Thyroid gland (tissue), 4 donors: ENCODE measurements around the gene AK8. TPM values are rescaled to one million over a fixed set of nuclear protein-coding genes. Genes with fewer than 3 reads are reported as not detected.

ENCODE experiments used
- DNase-seq, 2 donors: peaks; one replicate each; pipeline ENCODE4 v3.0.0-alpha.2; 2019
- H3K27ac ChIP-seq, 3 donors: fragments of 200-600 bp; sonication (generic); 1 replicate in 2 of 3; 2 replicates in 1 of 3; pipeline ENCODE4 v1.5.1; 2016 to 2019; ENCODE audit warnings: mild to moderate bottlenecking in 1 of 3, moderate library complexity in 1 of 3
- H3K27me3 ChIP-seq: fragments of 200-600 bp; sonication (generic); one replicate; pipeline ENCODE4 v1.5.1; 2019
- H3K36me3 ChIP-seq, 2 donors: fragments of 200-600 bp; sonication (generic); one replicate each; pipeline ENCODE4 v1.5.1; 2016 to 2019
- H3K4me1 ChIP-seq, 2 donors: fragments of 200-600 bp; sonication (generic); one replicate each; pipeline ENCODE4 v1.5.1; 2017 to 2019
- H3K4me3 ChIP-seq, 3 donors: fragments of 200-600 bp; sonication (generic); replicated peaks in 1 of 3; 1 replicate in 2 of 3; 2 replicates in 1 of 3; pipeline ENCODE4 v1.5.1; 2016; ENCODE audit warnings: mild to moderate bottlenecking in 1 of 3
- H3K9me3 ChIP-seq: fragments of 200-600 bp; sonication (generic); one replicate; pipeline ENCODE4 v1.5.1; 2017
- POLR2A ChIP-seq, 2 donors: fragments of 450-650 bp; IDR thresholded peaks; one replicate each; pipeline ENCODE4 v1.6.1; 2017; ENCODE audit warnings: antibody characterized with exemption in 2 of 2, mild to moderate bottlenecking in 2 of 2, moderate library complexity in 1 of 2
- whole genome bisulfite sequencing, 2 donors: methylation state at CpG; one replicate each; pipeline ENCODE4 v1.1.5; 2017; 5-methylcytosine and 5-hydroxymethylcytosine counted together
- intact Hi-C: fragments of 100-400 bp; cut with DNase I; formaldehyde crosslinking; loops from one replicate; pipeline ENCODE4 v1.15.1; 2023
- total RNA-seq, 4 donors: library from RNA; depleted of rRNA; stranded (reverse); fragments of >200 nt; gene quantifications; one replicate each; pipeline ENCODE4 v1.2.3, GENCODE V29; 2016
- TF ChIP-seq, protein P1 (sequence below), 6 experiments: fragments of 200-600 bp in 3 of 6; fragments of 450-650 bp in 3 of 6; sonication (generic) in 3 of 6; IDR thresholded peaks; one replicate each; pipeline ENCODE4 v1.5.1; 2016 to 2019; ENCODE audit warnings: antibody characterized with exemption in 6 of 6, mild to moderate bottlenecking in 2 of 6, inconsistent platforms in 1 of 6, moderate library complexity in 1 of 6

AK8 gene
- total RNA-seq, 4 donors from 2014 or later = 5.4 to 9.9 (median 8.0) TPM

DNA sequence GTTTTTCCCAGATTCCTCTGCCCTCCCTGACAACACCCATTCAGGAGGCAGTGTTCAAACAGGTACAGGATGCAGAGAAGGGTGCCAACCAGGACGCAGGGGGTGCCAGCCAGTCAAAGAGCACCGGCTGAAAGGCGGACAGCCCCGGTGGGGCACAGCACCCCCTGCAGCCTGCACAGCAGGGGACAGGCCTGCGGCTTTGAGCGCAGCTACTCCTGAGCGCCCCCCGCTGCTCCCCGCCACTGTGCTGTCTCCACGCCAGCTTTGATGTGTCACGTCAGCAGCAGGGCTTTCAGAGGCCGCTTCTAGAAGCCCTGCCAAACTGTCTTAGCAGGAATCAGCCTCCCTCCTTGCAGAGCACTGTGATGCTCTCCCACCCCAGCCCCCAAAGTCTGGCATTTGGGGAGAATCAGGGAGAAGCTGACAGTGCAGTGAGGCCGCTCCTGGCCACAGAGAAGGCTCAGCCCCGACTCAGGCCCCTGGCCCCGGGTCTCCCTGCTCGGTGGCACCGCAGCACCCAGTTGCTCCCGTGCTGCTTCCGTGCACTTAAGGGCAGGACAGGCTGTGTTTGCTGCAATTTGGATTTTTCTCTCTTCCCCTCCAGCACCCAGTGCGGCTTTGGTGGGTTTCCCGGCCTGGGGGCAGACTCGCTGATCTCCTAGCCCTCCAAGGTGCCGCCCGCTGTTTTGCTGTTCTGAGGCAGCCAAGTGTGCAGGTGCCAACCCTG lies 20.3 kb downstream of the AK8 start:
- DNase-seq = no peak
- 76 to 77% methylated on average over 5 to 24 of the region's 24 CpGs for WGBS, 2 donors
- H3K4me1 ChIP-seq = no peaks in the 10 kb centered on the region
- H3K4me3 ChIP-seq = no peak overlapping the region
- no peaks in the 10 kb centered on the region for H3K36me3 ChIP-seq
- TF ChIP-seq POLR2A (IDR thresholded peaks at IDR 0.05) = no peak
- TF ChIP-seq, protein P1, sequence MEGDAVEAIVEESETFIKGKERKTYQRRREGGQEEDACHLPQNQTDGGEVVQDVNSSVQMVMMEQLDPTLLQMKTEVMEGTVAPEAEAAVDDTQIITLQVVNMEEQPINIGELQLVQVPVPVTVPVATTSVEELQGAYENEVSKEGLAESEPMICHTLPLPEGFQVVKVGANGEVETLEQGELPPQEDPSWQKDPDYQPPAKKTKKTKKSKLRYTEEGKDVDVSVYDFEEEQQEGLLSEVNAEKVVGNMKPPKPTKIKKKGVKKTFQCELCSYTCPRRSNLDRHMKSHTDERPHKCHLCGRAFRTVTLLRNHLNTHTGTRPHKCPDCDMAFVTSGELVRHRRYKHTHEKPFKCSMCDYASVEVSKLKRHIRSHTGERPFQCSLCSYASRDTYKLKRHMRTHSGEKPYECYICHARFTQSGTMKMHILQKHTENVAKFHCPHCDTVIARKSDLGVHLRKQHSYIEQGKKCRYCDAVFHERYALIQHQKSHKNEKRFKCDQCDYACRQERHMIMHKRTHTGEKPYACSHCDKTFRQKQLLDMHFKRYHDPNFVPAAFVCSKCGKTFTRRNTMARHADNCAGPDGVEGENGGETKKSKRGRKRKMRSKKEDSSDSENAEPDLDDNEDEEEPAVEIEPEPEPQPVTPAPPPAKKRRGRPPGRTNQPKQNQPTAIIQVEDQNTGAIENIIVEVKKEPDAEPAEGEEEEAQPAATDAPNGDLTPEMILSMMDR (IDR thresholded peaks at IDR 0.05) = no peak
- H3K27ac ChIP-seq = no peak overlapping the region
- no peaks in the 10 kb centered on the region for H3K27me3 ChIP-seq
- no peaks in the 10 kb centered on the region for H3K9me3 ChIP-seq
- intact Hi-C loops = no loop called here

DNA sequence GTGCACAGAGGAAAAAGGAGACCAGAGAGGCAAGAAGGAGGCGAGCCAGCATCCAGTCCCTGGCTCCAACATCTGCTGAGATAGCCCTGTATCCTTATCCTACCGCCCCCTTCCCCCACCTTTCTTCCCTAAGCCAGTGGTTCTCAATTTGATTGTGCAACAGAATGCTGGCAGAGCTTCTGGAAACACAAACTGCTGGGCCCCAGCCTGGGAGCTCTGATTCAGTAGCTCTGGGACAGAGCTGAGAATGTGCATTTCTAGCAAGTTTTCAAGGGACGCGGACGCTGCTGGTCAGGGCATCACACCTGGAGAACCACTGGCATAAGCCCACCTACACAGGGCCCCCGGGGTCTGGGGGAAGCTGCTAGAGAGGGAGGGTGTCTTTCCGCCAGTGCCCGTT lies 21.1 kb downstream of the AK8 start:
- Histone ChIP-seq H3K27me3 (no peaks in the 10 kb centered on the region), H3K4me3 (no peak overlapping the region), H3K9me3 (no peaks in the 10 kb centered on the region), H3K4me1 (no peaks in the 10 kb centered on the region), H3K27ac (no peak overlapping the region), H3K36me3 (no peaks in the 10 kb centered on the region)
- TF ChIP-seq POLR2A (IDR thresholded peaks at IDR 0.05) = no peak
- TF ChIP-seq, protein P1 (IDR thresholded peaks at IDR 0.05) = no peak
- DNase-seq = peak; percentile 23 to 44
- intact Hi-C loops = no loop called here
- WGBS, 2 donors = 58% methylated on average over 8 of the region's 8 CpGs

DNA sequence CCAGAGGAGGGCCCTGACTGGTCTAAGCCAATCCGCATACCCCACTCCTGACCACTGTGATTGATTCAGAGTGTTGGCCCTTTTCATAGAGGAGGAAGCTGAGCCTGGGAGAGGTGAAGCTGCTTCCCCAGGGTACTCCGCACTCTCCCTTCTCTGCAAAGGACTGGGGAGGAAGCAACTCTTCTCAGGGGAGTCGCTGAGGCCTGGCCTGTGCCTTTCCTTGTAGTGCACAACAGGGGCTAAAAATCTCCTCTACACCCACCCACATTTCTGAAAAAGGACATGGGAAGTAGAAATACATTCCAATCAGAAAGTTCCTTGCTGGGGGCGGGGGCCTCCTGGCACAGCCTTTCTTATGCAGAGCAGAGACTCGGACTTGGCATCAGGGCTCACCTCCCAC lies 22.2 kb downstream of the AK8 start:
- no peak overlapping the region for H3K4me3 ChIP-seq
- 81 to 92% methylated on average over 5 of the region's 5 CpGs for WGBS, 2 donors
- no peaks in the 10 kb centered on the region for H3K4me1 ChIP-seq
- H3K27ac ChIP-seq = no peak overlapping the region
- no peaks in the 10 kb centered on the region for H3K9me3 ChIP-seq
- H3K27me3 ChIP-seq = no peaks in the 10 kb centered on the region
- intact Hi-C loops = no loop called here
- TF ChIP-seq, protein P1 (IDR thresholded peaks at IDR 0.05) = no peak
- no peak for TF ChIP-seq POLR2A (IDR thresholded peaks at IDR 0.05)
- DNase-seq = no peak
- no peaks in the 10 kb centered on the region for H3K36me3 ChIP-seq

DNA sequence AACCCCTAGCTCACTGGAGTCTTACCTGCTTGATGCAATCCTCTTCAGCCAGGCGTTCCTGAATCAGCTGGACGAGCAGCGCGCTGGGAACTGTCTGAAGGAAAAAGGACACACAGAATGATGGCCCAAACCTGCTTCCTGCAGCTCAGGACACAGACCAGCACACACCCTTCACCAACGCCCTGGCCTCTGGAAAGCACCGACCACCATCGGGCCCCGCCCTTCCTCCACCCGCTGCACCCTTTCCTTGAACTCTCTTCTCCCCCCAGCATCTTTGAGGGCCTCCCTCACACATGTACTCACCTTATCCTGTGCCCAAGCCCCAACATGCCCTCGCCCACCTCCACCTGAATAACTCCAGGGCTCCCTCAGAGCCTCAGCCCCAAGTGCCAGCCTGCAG lies 23.3 kb downstream of the AK8 start:
- TF ChIP-seq POLR2A (IDR thresholded peaks at IDR 0.05) = no peak
- TF ChIP-seq, protein P1 (IDR thresholded peaks at IDR 0.05) = no peak
- 84 to 85% methylated on average over 10 of the region's 10 CpGs for WGBS, 2 donors

DNA sequence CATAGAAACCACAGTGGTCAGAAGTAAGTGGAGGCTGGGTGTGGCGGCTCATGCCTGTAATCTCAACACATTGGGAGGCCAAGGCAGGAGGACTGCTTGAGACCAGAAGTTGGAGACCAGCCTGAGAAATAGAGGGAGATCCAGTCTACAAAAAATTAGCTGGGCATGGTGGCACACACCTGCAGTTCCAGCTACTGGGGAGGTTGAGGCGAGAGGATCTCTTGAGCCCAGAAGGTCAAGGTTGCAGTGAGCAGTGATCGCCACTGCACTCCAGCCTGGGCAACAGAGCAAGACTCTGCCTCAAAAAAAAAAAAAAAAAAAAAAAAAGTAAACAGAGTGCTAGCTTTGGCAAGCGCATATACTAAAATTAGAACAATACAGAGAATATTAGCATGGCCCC lies 24.6 kb downstream of the AK8 start:
- no peak overlapping the region for H3K27ac ChIP-seq
- H3K9me3 ChIP-seq = no peaks in the 10 kb centered on the region
- TF ChIP-seq POLR2A (IDR thresholded peaks at IDR 0.05) = no peak
- TF ChIP-seq, protein P1 (IDR thresholded peaks at IDR 0.05) = no peak
- H3K36me3 ChIP-seq = no peaks in the 10 kb centered on the region
- no peaks in the 10 kb centered on the region for H3K27me3 ChIP-seq
- intact Hi-C loops = no loop called here
- H3K4me3 ChIP-seq = no peak overlapping the region
- no peak for DNase-seq
- 93 to 97% methylated on average over 4 of the region's 4 CpGs for WGBS, 2 donors
- H3K4me1 ChIP-seq = no peaks in the 10 kb centered on the region

More for the DNA sequence above, 23.3 kb downstream of the AK8 start:
- Histone ChIP-seq H3K36me3 (no peaks in the 10 kb centered on the region), H3K9me3 (no peaks in the 10 kb centered on the region), H3K4me1 (no peaks in the 10 kb centered on the region), H3K27ac (no peak overlapping the region), H3K27me3 (no peaks in the 10 kb centered on the region), H3K4me3 (no peak overlapping the region)
- no peak for DNase-seq
- intact Hi-C loops = no loop called here
